Middle frontal gyrus (tissue), 1 donor: ENCODE results near the gene PLEKHH1.
"Not testable (repeated sequence)": the region's sequence is repeated elsewhere in the genome, so short reads cannot be mapped to it uniquely, and the experiment has no call there.

ENCODE experiments used
- DNase-seq: peaks from one replicate; pipeline ENCODE4 v3.0.0-alpha.2; 2015; ENCODE audit warnings: low spot score; ENCODE audit errors: extremely low spot score

The PLEKHH1 gene

DNA sequence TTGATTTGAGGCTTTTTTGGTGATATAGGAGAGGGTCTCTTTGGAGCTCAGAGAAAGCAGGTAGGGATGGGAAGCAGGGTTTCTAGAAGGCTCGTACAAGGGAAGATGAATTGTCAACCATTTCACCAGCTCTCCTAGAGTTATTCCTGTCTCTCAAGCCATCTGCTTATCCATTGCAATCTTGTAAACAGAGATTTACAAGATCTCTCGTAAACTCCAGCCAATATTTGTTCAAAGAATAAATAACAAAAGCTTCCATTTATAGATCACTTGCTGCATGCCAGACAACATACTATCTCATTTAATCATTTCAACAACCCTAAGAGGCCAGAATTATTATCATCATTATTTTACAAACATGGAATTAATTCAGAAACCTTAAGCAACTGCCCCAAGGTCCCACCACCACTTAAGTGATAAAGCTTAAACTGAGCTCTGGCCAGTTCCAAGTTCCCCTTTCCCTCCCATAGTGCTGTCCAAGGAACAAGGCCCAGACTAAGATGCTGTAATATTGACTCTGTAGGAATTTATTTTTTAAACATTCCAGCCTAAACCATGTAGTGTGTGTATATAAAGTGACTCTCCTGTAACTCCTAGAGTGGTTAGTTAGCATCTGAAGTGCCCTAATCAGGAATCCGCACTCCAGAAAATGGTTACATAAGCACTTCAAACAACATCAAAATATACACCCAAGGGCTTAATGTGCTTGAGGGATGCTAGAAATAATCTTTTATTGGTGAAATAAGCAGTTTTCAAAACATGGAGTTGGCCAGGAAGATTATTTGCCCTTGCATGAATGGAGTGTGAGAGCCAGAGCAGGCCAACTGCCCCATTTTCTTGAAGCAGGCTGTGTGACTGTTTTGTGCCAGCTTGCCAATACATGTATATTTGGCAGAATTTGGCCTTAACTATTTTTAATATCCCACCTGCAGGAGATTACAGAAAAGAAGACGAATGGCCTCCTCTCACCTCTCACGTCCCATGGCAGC, 2.8 kb upstream of the PLEKHH1 start:
- no peak for DNase-seq

DNA sequence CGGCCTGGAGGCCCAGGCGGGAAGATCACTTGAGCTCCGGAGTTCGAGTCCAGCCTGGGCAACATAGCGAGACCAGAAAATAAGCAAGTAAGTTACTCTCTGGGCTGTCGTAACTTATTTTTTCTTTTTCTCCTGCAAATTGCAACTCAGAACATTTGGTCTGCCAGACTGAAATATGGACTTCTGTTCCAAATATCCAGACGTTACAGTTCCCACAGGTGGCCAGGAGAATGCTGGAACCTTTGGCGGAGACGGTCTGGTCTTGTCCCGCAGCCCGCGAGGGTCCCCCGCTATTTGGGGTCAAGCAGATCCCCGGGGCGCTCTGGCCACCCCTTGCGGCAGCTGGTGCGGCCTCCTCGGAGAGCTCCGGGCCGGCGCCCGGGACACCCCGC, 488 bp upstream of the PLEKHH1 start:
- no peak for DNase-seq

DNA sequence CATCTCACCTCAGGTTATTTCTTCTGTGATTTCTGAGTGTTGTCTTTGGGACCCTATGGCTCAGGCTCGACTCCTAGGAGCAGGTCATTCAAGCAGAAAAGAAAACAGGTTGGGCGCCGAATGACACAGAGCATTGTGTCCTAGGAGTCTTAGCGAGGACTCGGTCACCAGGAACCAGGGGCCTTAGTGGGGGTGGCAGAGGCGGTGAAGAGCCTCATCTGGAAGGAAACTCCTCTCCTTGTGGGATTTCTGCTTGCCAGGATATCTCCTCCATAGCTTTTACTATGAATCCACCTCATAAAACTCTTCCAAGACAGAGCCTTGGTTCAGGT, 630 bp downstream of the PLEKHH1 start:
- DNase-seq: no peak

DNA sequence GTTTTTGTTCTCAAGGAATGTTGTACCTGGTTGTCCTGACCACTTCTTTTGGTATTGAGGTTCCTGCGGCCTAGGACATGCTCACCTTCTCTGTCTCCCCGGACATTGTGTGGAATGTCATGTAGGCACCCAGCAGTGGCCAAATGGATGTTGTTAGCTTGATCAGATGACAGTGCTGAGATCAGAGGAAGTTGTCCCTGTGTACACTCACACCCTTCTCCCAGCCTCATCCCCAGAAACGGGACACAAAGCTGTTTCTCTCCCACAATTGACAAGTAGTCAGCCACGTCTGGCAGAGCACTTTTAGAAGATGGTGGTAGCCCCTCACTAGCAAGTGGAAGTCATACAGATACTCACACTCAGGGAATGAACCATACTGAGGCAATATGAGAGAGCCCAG, 3.0 kb downstream of the PLEKHH1 start:
- no peak for DNase-seq

DNA sequence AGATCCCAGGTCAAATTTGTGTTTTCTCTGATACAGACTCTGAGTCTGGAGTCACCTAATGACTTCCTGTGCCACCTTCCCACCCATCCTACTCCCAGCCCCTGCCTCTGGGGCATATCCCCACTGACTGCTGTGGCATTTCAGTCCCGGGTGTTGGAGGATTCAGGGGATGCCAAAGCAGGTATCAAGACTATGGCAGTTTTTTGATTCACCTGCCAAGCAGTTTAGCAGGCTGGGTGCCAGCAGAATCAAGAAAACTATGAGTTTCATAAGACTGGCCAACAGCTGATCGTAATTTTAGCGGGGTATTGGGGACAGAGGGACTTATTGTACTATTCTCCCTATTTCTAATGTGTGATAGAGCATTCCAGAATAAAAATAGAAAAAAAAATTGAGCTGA, 4.6 kb downstream of the PLEKHH1 start:
- no peak for DNase-seq

DNA sequence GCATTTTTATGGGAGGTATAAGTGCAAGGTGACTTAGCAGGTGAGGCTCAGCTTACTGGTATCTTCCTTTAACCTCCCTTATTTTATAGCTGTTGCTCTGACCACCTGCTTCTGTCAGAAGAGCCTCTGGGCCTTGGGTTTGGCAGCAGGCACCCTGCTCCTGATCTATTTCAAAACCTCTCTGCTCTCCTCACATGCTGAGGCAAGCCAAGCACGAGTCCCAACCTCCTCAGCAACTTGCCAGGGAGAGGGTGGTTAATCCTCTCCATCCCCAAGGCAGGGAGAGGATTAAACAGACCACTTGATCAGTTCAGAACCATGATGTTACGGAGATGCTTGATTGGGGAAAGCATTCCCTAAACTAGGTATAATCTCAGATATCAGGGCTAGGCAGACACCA, 5.4 kb downstream of the PLEKHH1 start:
- no peak for DNase-seq

DNA sequence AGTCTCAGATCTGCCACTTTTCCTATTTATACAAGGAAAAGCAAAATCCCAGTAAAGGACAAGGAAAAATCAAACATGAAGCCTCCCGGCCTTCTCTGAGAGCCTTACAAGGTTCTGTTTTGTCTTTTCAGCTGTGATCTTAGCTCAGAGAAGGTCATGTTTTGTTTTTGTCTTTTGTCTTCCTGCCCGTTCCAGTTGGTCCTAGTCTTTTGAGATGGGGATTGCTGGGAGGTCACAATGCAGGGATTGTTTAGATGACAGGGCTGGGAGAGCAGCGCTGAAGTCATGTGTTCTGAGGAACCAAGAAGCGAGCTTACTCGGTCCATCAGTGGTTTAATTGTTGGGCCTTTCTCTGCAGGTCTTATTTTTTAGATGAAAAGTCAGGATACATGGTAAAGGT, 6.0 kb downstream of the PLEKHH1 start:
- DNase-seq: peak; percentile 66

DNA sequence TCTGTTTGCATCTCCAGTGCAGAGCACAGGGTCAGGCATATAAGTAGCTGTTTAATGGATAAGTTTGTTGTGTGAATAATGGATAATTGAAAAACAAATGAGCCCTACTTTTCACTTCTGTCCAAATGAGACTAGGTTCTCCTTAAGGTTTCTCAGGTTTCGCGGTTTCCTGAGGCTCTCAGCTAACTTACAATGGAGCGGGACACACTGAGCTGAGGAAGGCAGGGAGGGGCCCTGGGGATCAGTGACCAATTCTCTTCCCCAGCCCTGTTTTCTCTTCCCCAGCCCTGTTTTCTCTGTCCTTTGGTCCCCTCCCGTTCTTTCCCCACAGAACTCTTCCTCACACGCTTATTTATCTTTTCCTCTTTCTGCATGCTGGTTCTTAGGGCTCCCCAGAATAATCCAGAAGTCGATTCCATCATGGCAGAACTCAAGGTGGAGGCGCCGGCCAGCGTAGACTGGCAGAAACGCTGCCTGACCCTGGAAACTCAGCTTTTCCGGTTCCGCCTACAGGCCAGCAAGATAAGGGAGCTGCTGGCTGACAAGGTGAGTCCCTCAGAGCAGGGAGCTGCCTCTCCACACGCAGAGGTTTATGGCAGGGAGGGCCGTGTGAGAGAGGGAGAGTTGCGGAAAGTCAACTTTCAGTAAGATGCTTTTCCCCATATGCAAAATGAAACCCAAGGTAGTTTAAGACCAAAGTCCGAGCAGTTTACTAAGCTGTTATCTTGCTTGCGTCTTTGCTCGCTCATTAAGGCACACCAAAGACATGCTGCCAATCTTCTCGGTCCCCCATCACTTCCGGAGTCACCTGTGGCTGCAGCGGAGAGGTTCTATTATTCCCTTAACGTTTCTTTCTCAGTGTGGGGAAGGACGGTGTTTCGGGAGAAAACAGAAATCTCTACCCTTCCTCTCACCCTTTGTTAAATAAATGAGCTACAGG, 8.6 kb downstream of the PLEKHH1 start:
- DNase-seq: no peak

DNA sequence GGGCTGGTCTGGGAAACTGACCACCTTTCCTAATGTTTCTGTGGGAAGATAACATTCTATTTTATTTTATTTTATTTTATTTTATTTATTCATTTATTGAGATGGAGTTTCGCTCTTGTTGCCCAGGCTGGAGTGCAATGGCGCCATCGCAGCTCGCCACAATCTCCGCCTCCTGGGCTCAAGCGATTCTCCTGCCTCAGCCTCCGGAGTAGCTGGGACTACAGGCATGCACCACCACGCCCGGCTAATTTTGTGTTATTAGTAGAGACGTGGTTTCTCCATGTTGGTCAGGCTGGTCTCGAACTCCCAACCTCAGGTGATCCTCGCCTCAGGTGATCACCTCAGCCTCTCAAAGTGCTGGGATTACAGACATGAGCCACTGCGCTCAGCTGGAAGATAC, 9.5 kb downstream of the PLEKHH1 start:
- DNase-seq: not testable (repeated sequence)

DNA sequence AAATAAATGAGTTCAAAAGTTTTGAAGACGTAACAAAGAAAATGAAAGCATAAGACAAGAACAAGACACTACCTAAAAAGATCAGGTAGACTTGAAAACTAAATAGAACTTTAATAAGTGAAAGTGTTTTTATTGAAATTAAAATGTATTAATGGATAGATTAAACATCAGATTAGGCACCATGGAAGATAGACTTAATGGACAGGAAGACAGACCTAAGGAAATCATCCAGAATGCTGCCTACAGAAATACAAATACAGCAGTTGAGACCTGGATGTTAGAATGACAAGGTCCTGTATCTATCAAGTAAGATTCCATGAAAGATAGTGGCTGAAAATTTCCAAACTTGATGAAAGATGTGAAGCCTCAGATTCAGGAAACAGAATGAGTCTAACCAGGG, 11.5 kb downstream of the PLEKHH1 start:
- no peak for DNase-seq

DNA sequence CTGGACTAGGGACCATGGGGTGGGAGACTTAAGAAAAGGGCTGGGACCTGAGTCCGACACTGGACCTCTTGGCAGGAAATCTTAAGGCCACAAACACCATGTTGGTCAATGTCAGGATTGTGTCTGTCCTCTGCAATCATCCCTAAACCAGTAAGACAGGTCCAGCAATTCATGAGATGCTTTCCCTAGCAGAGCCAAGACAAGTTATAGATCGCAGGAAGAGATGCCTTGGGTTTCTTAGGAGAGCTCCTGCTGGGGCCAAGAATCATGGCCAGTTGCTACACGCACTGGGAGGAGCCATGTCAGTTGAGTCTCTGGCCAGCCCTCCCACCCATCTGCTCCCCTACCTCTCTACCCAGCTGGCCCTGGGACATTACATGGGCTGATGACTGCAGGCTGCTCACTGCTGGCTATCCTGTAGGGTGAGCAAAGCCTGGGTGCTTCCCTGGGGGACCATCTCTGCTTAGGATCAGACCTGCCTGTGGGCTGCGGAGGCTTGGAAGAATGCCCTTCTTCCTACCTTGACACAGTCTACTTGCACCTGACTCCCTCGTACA, 14.2 kb downstream of the PLEKHH1 start:
- DNase-seq: no peak

DNA sequence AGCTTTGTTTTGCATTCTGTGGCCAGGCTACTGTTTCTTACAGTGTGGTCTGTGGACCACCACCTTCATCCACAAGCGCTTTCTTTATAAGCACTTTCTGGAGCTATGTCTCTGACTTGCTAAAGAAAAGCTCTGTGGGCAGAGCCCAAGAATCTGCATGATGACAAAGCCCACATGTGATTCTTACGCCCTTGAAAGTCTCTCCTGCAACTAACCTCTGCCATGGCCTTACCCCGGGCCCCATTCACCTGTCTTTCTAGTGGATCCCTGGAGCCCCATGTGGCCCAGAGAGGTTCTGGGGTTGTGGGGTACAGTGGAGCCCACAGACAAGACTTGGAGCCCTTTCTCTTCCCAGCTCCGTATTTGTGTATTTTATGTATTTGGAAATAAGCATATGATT, 16.6 kb downstream of the PLEKHH1 start:
- DNase-seq: no peak

DNA sequence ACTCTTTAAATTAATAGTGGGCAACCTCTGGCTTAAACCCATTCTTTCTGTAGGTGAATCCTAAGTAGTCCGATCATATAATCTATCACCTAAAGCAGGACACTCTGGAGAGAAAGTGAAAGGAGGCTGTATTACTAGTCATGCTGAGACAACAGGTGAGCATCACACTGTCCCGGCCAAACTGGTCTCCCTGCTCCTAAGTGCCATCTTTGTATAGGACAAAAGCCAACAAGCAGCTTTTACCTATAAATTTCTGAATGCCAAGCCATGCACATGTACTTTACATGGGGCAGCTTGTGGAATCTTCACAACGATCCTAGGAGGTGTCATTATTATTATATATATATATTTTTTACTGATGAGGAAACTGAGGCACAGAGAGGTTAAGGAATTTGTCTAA, 18.0 kb downstream of the PLEKHH1 start:
- no peak for DNase-seq

DNA sequence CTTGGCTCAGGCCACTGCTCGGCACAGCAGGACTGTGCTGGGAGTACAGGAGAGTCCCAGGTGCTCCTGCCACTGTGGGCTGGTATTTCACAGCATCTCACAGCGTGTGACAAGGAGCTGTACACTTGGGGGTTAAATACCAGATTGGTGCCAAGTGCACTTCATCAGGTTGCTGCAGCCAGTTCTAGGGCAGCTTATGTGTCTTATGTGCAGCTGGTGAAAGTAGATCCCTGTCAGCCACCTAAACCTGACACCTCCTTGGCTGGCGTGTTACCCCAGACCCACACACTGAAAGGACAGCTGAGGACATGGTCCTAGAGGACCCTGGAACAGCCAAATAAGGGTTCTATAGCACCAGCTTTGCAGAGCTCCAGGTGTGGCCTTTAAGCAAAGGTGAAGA, 18.9 kb downstream of the PLEKHH1 start:
- no peak for DNase-seq

DNA sequence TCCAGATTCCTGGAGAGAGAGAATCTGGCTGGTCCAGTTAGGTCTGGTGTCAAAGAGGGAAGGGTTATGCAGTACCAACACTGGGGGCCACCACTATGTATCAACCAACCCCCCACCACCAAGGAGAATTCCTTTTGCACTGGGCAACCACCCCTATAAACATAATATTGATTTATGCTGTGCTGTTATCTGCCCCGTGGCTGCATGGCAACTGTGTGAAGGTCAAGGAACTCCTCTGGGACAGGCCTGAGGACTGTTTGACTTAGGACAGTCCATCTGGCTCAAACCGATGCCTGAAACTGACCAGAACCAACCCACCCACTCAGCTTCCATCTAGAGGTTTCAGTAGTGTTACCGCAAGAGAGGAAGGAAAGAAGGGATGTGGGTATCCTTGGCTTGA, 20.5 kb downstream of the PLEKHH1 start:
- DNase-seq: no peak

DNA sequence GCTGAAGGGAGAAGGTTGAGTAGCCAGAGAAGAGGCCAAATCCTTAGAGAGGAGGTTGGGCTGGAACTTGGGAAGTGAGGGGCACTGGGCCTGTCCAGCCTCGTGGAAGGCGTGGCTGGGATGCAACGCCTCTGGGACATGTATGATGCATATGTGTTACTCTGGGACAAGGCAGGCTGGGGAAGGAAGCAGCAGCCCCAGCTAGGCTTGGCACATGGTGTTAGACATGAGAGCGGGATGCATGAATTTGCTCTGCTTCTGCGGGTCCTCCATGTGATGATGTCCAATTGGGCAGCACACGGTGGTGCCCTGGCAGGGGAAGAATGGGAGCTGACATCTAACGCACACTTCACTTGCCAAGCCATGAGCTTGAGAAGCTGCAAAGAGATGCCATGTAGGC, 21.3 kb downstream of the PLEKHH1 start:
- no peak for DNase-seq

DNA sequence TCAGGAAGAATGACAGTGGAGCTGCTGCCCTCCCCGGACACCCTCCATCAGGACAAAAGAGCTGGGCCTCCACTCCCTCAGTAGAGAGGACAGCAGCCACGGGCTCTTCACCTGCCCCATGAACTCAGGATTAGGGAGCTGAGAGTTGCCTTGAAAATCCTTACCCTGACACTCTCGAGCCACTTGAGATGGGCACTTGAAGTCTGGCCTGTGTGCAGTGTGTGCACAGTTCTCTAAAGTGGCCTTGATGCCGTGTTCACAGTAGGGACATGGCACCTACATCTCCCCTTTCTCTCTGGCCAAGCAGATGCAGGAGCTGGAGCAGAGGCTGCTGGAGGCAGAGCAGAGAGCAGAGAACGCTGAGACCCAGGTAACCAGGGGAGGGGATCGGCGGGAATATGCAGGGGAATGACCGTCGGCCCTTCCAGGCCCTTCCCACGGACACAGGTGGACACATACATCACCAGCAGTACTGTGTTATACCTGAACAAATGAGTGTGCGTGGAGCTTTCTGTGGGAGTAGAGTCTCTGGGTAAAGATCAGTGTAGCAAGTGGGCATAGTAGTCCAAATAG, 22.5 kb downstream of the PLEKHH1 start:
- no peak for DNase-seq

DNA sequence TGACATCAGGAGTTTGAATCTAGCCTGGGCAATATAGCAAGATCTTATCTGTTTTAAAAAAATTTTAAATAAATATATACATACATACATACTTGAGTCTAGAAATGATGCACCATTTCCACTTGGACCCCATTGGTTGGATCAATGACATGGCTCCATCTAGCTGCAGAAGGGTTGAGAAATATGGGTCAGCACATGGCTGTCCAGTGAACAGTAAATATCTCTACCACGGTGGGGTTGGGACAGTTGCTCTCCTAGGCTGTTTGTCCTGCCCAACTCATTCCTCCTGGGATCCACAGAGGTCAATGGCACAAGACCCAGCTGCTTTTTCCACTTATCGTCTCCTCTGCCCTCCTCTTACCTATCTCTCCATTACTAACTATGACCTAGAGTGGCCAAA, 23.6 kb downstream of the PLEKHH1 start:
- no peak for DNase-seq

DNA sequence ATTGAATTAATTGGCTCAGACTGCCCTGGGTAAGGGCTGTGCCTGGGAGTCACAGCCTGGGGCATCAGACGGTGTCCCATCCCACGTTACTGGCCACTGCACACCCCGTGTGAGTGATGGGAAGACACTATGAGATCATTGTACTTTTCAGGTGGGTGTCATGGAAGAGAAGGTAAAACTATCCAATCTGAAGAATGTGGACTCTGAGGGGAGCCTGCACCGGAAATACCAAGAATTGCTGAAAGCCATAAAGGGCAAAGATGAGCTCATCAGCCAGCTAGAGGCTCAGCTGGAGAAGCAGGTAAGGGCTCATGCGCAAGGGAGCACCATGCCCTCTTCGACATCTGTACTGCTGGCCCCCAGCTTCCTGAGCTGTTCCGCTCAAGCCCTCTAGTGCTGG, 24.0 kb downstream of the PLEKHH1 start:
- DNase-seq: no peak

DNA sequence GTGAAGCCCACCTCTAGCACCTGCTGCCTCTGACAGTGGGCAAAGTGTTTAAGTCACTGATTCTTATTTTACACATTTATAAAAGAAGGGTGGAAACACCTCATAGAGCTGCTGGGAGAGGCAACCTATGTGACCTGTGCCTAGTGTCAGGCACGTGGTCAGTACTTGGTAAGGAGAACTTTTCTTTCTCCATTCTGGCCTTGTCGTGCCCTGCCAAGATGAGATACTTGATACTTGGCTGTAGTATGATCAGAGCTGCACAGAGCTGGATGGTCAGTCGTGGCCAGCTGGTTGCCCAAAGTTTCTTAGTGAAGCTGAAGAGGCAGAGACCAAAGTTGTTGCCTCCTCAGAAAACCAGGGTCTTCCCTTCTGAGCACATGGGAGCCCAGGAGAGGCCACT, 24.6 kb downstream of the PLEKHH1 start:
- no peak for DNase-seq

DNA sequence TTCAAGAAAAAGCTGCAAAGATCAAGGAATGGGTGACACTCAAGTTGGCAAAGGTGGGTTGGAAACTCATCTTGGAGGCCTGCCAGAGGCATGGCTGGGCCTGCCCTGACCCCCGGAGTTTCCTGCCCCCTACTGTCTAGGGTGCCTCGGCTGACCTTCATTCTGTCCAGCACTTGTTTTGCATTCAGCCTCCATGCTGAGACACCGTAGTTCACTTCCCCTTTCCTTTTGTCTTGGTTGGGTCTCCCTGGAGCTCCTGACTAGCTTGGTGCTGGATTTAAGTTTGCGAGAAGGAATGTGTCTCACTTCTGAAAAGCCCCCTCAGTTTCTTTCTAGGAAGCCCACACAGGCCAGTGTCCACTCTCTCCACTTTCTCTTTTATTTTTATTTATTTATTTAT, 26.5 kb downstream of the PLEKHH1 start:
- DNase-seq: no peak
